Fibroblast of the aortic adventitia (primary cell): Measurements from ENCODE around the gene COL23A1. TPM values are rescaled to one million over a fixed set of nuclear protein-coding genes. Genes with fewer than 3 reads are reported as not detected.

ENCODE experiments used
- DNase-seq: peaks from one replicate; pipeline ENCODE4 v3.0.0-alpha.2; 2010; ENCODE audit warnings: low read depth
- H3K4me3 ChIP-seq: 2 replicates; pipeline ENCODE4 v1.5.1; 2011; ENCODE audit warnings: low read depth, mild to moderate bottlenecking, control low read depth, low read length, moderate library complexity
- CTCF ChIP-seq: IDR thresholded peaks from 2 replicates; pipeline ENCODE4 v1.5.1; 2011; ENCODE audit warnings: mild to moderate bottlenecking, low read length, control low read depth, inconsistent platforms; ENCODE audit not compliant: insufficient read depth
- total RNA-seq: library from RNA; depleted of rRNA; stranded (reverse); fragments of >200 nt; gene quantifications from 2 replicates; pipeline ENCODE4 v1.2.3, GENCODE V29; 2012; ENCODE audit warnings: low replicate concordance

The COL23A1 gene
- total RNA-seq, 1 donor = not detected

- no peak for DNase-seq
- H3K4me3 ChIP-seq = no peak overlapping the region
- TF ChIP-seq CTCF = no peak
Measured at GRCh38 chr5:178572617-178573016, 17.6 kb downstream of the COL23A1 start.

- no peak for TF ChIP-seq CTCF
- DNase-seq = no peak
- no peak overlapping the region for H3K4me3 ChIP-seq
Measured at GRCh38 chr5:178569485-178569884, 20.7 kb downstream of the COL23A1 start.

- no peak overlapping the region for H3K4me3 ChIP-seq
- DNase-seq = no peak
- TF ChIP-seq CTCF = no peak
Measured at GRCh38 chr5:178564811-178565550, 25.2 kb downstream of the COL23A1 start.

GRCh38 chr5:178564397-178564796 is 25.8 kb downstream of the COL23A1 start:
- no peak overlapping the region for H3K4me3 ChIP-seq
- TF ChIP-seq CTCF = no peak
- no peak for DNase-seq

GRCh38 chr5:178563621-178564020 is 26.6 kb downstream of the COL23A1 start:
- no peak overlapping the region for H3K4me3 ChIP-seq
- DNase-seq = no peak

GRCh38 chr5:178561746-178562264 is 28.4 kb downstream of the COL23A1 start:
- no peak for TF ChIP-seq CTCF
- DNase-seq = no peak
- no peak overlapping the region for H3K4me3 ChIP-seq

More at GRCh38 chr5:178563621-178564020, 26.6 kb downstream of the COL23A1 start:
- no peak for TF ChIP-seq CTCF
